T1000 (cell line): ENCODE results near the gene EXOG.

Source experiments
- DNase-seq: peaks from one replicate; lab custom pipeline; 2025; ENCODE audit warnings: mixed read lengths; lab: John Stamatoyannopoulos, UW

Gene EXOG

DNA sequence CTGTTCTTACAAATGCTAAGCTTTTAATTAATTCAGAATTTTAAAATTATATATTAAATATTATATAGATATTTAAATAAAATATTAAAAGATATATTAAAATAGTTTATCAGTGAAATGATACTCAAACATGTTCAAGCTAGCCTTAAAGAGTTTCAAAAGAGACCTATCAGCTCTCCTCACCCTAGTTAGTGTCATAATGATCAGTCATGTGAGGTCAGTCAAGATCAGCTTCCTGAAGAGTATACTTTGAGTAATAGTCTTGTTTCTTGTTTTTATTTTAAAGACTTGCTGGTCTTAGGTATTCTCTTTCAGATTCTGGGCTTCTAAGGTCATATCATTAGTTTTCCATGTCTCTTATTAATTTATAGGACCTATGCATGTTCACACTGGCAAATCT is 14.5 kb downstream of the EXOG start:
- no peak for DNase-seq

GRCh38 chr3:38511546-38511945 is 15.4 kb downstream of the EXOG start:
- no peak for DNase-seq

GRCh38 chr3:38515367-38515766 is 19.2 kb downstream of the EXOG start:
- DNase-seq, result no peak

DNA sequence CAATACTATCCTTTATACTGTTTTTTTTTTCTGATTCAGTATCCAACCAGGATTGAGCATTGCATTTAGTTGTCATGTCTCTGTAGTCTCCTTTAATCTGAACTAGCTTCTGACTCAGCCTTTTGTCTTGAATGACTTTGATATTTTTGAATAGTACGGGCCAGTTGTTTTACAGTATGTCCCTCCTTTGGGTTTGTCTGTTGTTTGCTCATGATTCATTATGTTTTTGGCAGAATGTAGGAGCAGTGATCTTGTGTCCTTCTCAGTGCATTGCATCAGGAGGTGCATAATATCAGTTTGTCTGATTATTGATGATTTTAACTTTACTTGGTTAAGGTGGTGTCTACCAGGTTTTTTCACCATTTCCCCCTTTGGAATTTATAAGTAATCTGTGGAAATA is 20.5 kb downstream of the EXOG start:
- no peak for DNase-seq

DNA sequence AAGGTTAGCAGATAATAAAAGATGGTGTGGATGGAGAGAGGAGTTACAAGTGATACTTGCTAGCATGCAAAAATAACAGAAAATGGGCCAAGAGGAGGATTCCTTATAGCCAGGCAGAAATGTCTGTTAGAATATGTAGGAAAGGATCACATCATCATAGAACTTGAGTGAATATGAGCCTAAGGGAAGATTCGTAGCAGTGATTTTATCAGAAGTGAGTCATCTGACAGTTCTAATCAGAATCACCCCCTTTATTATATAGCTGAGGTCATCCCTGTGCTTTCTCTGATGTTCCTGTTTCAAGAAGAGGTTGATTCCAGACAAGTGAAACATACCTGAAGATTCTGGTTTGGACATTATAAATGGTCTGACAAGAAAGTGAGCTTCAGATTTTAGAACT is 22.9 kb downstream of the EXOG start:
- DNase-seq, result no peak

DNA sequence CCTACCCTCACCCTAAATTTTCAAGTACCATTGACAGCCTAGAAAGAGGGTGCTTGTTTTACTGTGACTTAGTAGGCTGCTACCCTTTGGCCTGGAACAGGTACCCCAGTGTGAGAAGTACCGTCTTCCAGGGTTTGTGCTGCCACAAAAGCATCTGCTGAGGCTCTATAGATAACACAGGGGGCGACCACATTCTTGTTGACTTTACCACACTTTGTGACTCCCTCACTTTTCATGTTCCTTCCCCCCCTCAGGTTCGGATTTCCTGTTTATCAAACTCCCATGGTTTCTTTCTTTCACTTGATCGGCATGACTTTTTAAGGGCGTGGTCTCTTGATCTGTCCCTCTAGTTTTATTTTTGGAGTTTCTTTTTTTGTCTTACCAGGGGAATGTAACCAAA is 23.5 kb downstream of the EXOG start:
- no peak for DNase-seq

DNA sequence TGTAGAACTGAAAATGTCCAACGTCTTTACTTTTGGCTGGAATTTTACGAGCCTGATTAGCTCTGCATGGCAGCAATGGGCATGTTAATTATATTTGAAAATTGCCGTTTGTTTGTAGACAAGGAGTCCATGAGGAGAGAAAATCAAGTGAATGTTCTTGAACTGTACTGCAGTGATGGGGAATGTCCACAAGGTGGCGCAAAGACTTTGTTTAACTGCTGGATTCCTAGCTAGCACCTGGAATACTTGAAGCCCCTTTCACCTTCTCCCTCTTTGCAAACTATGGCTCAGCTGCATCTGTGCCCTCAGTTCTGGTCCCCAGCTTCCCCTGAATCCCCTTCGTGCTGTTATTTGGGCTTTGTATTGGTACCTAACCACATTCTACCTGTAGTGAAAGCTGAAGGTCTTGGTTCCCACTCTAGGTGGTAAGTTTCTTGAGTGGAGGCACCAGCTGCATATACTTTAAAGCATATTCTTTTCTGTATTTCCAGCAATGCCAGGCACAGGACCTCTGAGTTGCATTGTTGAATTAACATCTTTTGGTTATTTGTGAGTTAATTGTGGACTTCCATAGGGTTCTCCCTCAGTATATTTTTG is 25.3 kb downstream of the EXOG start:
- peak; percentile 41 for DNase-seq

DNA sequence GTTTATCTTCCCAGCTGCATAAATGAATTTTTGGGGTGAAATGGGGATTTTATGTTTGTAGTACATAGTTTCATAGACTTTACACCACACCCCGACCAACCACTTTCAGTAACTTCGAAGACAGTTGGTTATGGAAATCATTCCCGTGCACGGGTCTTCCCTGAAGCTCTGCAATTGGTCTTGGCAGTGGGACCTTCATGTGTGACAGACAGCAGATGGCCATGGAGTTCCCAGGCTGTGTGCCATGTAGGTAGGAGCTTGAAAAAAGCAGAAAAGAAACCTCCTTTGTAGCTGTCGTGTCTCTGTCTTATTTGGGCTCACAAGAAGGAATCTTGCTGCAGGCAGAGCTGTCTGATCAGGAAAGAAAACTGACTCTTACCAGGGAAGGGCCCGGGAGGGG is 25.9 kb downstream of the EXOG start:
- DNase-seq, result no peak

DNA sequence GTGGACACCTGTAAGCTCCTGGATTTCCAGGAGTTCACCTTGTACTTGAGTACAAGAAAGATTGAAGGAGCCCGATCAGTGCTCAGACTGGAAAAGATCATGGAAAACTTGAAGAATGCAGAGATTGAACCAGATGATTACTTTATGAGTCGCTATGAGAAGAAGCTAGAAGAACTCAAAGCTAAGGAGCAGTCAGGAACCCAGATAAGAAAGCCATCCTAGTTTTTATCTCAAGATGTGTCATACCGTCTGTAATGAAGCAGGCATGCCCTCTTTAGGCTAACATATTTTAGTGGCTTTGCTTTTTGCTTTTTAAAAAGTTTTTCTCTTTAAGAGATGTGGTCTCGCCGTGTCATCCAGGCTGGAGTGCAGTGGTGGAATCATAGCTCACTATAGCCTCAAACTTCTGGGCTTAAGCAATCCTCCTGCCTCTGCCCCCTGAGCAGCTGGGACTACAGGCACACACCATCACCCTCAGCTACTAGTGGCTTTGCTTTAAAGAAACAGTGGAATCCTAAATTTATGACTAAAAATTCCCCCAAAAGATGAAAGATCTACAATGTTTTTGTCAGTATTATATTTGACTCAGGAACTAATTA is 28.1 kb downstream of the EXOG start:
- no peak for DNase-seq

DNA sequence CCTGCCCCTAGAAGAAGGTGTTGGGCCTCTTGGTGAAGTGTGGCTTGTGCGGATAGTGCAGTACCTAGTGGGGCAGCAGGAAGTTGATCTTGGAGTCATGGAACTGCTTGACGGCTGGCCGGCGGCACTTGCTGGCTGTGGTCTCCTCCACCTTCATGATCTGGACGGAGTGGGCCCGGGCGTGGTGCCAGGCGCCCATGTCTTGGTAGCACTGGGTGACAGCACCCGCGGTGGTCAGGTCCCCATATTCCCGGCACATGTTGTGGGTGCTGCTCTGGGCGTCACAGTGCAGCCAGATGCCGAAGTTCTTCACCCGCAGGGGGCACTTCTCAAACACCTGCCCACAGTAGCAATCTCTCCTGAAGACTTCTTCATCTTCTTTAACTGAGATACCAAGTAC is 30.7 kb downstream of the EXOG start:
- no peak for DNase-seq

DNA sequence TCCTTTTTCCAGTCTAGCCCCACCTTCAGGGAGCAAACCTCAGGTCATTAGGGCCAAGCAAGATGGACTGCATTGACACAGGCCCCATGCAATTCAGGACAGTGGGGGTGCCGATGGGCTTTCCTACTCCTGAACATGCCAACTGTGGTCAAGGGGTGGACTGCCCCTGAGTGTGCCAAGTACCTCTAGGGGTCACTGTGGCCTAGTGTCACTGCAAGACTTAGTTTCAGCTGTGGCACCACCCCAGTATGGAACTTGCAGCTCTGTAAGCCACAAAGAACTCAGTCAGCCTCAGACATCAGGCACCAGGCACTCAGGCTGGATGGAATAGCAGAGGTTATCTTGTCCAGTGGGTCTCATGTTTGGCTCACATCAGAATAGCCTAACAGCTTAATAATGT is 32.3 kb downstream of the EXOG start:
- DNase-seq, result no peak

DNA sequence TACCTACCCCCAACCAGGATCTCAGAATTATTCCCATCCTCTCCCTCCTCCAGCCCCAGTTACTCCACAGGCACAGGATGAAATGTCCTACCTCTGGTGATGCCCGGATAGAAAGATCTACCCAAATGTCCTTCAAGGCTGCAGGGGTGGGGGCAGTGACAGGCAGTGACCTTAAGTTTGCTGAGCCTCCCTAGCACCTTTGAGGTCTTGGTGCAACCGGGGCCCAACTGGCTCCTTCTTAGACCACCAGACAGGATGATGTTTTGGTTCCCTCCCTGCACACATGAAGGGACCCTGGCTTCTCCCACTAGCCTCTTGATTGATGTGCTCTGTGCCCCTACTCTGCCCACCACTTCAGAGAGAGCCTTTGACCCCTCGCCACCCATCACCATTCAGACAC is 36.4 kb downstream of the EXOG start:
- DNase-seq, result no peak

GRCh38 chr3:38533285-38533976 is 37.3 kb downstream of the EXOG start:
- no peak for DNase-seq

GRCh38 chr3:38534180-38534579 is 38.0 kb downstream of the EXOG start:
- no peak for DNase-seq

DNA sequence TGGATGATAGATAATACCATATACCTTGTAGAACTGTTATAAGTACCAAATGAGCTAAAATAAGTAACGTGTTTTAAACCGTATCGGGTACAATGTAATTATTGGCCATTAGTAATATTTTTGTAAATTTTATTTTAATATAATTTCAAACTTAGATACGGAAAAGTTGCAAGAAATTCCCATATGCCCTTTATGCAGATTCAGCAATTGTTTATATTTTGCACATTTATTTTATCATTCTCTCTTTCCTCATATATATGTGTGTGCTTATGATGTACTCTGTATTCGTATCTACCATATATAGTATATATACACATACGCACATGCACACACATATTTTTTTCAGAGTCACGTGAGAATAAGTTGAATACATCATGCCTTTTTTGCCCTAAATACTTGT is 38.5 kb downstream of the EXOG start:
- DNase-seq, result no peak

- no peak for DNase-seq
Measured at GRCh38 chr3:38536671-38537070, 40.5 kb downstream of the EXOG start.

DNA sequence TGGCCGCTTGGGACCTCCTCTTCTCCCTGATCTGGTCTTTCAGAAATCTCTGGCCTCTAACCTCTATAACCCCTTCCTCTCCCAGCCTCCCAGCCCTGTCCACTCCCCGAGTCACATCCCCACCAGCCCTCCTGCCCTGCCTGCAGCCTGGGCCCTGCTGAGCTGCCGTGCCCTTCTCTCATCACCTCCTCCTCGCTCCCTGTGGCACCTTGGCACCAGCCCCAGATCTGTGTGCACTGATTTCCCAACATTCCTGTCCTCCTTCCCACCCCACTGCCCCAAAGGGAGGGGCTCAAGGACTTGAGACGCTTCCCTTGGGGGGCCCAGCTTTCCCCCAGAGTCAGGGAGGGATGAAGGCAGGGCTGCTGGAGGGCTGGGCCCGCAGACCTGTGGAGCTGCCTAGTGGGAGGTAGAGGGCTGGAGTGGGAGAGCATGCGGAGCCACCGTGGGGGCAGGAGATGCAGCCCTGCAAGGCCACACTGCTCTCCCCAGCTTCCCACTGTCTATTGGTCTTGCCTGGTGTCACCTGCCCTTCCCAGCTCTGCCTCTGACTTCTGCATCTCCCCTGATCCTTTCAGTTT is 42.7 kb downstream of the EXOG start:
- no peak for DNase-seq

- peak; percentile 7 for DNase-seq
Measured at GRCh38 chr3:38541806-38542205, 45.7 kb downstream of the EXOG start.

- no peak for DNase-seq
Measured at GRCh38 chr3:38542401-38543298, 46.5 kb downstream of the EXOG start.

DNA sequence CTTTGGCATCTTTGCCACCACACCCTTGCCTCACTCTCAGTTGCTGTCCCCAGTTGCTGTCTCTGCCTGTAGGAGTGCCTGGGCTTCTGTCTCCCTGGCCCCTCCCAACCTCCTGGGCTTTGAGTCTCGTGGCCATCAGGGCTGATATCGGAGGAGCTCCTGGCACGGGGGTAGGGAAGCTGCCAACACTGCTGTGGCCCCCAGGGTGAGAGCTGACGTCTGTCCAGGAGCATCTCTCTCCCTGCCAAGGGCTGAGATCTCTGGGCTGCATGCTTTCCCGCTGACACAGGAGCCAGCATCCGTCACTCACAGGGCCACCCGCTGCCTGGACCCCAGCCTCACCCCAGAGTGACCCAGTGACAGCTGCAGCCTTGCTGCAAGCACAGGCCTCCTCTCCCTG is 47.4 kb downstream of the EXOG start:
- no peak for DNase-seq

DNA sequence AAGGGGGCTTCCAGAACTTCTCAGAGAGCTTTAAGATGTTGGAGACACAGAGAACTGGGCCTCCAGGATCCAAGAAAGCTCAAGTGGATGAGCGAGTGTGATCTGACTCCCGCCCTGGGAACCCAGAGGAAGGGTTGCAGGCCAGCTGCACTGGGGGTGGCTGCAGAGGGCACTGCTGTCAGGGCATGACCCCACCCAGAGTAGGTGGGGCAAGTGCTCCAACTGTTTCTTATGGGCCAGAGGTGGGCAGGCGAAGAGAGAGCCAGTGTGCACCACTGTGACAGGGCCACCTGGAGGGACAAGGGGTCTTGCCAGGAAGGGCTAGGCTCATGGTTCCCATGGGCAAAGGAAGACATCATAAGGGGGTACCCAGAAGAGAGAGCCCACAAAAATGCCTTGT is 48.8 kb downstream of the EXOG start:
- no peak for DNase-seq

DNA sequence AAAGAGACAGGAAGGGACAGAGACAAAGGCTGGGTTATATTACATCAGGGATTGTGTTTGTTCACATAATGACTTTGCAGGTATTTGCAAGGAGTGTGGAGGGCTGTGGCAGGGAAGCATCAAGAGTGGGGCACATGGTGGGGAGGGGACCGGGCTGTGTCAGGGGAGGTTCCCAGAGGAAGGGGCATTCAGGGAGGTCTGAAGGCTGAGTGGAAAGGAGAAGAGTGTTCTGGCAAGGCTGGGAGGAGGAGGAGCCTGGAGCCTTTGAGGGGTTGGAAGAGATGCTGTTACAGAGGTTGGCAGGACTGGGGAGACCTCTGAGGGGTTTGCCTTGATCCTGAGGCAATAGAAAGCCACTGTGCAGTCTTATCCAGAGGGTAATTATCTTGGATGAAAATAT is 49.4 kb downstream of the EXOG start:
- no peak for DNase-seq
